Suppressor macrophage treated with lipopolysaccharide for 4 hours (primary cell): ENCODE measurements around the gene ARHGEF12.

Source experiments
- DNase-seq: peaks from one replicate; pipeline ENCODE4 v3.0.0-alpha.2; 2020

Gene ARHGEF12

DNA sequence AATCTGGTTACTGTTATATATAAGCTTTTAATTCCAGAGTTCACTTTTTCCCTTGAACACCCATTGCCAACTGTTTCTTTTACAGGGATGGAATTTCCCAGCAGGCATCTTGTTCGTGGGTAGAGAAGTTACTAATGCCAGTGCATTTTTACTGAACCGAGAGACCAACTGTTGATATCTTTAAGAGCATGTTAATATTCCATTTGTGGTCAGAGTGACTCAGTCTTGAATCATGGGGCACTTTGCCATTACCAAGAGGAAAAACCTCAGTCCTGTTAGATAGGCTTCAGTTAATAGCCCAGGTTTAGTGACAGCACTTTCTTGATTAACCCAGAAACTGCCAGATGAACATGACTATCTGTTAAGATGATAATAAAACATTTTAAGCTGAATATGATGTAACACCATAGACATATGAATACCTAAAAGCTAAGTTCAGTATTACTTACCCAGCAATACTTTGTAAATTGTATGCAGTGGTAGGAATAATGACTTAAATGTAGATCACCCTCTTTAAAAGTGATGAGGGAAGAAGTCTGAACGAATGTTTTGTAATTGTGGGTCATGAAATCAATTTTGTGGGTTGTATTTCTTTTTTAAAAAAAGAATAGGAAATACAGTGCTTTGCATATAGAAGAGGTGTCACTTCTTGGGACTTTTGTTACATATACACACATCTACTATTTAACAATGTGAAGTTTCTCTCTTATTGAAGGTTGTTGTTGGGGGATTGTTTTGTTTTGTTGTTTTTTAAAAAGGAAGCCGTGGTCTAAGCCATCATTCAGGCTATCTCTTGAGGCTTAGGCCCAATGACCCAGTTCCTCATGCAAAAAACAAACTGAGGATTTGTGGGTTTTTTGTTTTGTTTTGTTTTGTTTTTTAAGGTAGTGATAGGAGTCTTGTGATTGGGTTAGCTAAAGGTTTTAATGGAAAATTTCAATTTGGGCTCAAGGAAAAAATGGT, 96.1 kb downstream of the ARHGEF12 start:
- DNase-seq, result peak; percentile 81

DNA sequence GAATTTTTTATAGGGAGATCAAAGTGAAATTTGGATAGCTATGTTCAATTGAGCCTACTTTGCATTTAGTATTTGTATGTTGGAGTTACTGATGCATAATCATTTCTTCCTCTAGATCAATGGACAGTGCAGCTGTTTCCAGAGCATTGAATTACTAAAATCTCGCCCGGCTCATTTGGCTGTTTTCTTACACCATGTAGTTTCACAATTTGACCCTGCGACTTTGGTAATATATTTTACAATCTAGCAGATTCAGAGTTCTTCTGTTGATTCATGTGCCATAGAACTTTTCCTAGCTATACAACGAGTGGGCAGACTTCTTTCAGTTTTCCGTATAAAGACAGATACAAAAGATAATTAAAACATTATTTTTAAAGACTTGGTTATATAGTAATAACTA, 105.4 kb downstream of the ARHGEF12 start:
- DNase-seq, result no peak

DNA sequence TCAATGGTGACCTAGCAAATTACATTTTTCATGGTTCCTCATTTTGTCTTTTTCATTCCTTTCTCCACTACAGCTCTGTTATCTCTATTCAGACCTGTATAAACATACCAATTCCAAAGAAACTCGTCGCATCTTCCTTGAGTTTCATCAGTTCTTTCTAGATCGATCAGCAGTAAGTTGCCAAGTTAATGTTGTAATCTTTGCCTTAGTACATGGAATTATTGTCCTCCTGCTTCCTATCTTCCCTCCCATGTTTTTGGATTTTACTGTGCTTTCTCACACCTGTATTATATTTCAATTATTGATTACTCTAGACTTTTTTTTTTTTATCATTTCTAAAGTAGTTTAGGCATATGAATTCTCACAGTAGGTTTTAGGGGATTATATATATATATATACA, 105.8 kb downstream of the ARHGEF12 start:
- no peak for DNase-seq

DNA sequence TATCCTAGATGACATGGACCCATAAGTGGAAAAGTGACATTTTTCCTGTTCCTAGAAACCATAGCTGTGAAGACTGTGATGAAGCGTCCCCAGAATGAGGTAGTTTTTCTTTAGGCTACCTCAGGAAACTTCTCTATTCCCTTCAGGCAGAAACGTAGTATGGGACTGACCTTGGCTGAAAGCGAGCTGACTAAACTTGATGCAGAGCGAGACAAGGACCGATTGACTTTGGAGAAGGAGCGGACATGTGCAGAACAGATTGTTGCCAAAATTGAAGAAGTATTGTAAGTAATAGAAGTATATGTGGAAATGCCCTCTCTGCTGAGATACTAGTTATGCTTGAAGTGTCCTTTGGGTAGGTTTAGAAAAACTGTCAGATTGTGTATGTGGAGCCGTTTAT, 110.6 kb downstream of the ARHGEF12 start:
- no peak for DNase-seq

DNA sequence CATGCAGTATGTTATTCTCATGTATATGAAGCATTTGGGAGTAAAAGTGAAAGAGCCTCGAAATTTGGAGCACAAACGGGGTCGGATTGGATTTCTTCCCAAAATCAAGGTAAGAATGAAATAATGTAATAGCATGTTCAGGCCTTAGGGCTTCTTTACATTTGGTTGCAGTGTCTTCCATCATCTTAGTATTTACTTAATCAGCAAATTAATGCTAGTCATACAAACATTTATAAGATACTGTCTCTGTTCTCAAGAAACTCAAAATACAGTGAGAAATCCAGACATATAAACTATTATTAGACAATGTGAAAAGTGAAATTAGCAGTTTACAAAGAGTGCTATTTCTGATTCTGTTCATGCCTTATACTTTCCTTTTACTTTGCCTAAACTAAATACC, 112.0 kb downstream of the ARHGEF12 start:
- no peak for DNase-seq

DNA sequence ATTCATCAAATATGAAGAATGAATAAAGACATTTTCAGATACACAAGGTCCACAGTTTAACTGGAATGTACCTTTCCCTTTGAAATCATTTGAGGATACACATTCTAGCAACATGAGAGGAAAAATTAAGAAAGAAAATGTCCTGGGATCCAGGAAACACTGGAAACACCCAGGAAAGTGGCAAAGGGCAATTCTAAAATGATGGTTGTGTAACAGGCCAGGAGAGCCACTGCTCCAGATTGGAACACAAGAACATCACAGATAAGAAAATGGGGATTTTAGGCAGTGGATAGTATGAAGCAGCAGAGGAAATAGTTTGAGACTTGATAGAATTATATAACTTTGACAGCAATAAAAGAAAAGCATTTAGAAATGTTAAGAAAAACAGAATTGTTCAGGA, 119.3 kb downstream of the ARHGEF12 start:
- DNase-seq, result no peak

DNA sequence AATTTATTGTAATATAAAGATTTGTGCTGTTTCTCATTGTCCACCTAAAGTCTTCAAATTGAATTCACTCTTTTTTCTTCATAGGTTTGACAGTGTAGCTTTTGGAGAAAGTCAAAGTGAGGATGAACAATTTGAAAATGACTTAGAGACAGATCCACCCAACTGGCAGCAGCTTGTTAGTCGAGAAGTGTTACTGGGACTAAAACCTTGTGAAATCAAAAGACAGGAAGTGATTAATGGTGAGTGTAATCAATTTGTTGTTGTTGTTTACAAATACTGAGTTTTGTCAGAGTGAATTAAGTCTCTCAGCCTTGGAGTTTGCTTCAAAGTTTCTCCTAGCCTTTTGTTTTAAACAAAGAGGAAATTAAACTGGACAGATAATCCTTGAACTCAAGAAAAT, 121.8 kb downstream of the ARHGEF12 start:
- DNase-seq, result no peak

DNA sequence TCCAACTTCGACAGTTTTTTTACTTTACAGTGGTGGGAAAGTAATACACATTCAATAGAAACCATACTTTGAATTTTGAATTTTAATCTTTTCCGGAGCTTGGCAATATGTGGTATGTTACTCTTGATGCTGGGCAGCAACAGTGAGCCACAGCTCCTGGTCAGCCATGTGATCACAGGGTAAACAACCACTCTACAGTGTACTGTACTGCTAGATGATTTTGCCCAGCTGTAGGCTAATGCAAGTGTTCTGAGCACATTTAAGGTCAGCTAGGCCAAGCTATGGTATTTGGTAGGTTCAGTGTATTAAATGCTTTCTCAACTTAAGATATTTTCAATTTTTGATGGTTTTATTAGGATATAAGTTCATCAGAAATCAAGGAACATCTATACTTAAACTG, 126.6 kb downstream of the ARHGEF12 start:
- no peak for DNase-seq

DNA sequence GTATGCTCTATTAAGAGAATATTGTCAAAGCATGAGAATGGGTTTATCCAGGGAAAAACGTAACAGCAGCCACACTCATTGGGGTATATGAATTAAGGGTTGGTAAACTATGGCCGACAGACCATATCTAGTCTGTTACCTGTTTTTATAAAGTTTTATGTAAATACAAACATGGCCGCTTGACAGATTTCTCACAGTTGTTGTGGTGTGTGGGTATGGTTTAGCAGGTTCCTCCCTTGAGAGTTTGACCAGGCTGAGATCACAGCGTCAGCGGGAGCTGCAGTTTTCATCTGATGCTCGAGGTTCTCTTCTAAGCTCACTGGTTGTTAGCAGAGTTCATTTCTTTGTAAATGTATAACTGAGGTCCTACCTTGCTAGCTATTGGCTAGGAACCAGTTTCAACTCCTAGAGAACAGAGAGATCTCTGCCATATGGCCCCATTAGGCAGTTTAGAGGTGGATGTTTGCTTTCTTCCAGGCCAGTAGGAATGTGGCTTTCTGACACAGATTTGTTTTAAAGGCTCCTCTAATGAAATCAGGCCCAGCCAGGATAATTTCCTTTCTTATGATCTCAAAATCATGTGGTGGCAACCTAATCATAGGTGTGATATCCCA, 129.8 kb downstream of the ARHGEF12 start:
- DNase-seq, result no peak

DNA sequence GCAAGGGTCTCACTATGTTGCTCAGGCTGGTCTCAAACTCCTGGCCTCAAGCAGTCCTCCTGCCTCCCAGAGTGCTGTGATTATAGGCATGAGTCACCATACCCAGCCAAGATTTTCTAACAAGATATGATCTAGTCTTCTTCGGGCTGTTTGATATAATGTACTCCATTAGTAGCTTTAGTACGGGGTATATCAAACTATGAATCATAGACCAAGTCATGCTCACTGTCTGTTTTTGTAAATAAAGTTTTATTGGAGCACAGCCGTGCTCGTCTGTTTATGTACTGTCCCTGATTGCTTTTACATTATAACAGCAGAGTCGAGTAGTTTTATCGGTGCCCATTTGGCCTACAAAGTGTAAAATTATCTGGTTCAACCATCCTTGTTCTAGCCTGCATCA, 131.4 kb downstream of the ARHGEF12 start:
- DNase-seq, result no peak

DNA sequence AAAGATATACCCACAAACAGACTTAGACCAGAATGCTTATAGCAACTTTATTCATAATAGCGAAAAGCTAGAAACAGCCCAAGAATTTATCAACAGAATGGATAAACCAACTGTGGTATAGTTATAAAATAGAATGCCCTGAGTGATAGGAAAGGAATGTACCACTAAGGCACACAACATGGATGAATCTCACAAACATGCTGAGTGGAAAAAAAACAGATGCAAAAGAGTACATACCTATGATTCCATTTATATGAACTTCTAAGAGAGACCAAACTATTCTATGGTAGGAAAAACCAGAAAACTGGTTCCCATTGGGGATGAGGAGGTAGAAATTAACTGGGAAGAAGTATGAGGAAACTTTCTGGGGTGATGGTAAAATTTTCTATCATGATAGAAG, 134.9 kb downstream of the ARHGEF12 start:
- DNase-seq, result no peak

DNA sequence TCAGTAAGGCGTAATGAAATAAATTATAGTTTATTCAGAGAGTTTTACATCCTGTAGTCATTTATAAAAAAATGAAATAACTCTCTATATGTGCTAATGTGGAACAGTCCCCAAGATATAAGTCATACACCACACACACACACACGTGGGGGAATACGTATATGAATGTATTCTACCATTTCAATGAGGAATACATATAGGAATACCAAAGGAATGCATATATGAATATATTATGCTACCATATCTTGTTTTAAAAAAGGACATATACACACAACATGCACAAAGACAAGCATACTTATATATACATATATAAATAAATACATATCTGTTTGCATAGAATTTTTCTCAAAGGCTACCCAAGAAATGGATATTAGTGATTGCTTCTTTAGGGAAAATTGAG, 135.8 kb downstream of the ARHGEF12 start:
- DNase-seq, result no peak

DNA sequence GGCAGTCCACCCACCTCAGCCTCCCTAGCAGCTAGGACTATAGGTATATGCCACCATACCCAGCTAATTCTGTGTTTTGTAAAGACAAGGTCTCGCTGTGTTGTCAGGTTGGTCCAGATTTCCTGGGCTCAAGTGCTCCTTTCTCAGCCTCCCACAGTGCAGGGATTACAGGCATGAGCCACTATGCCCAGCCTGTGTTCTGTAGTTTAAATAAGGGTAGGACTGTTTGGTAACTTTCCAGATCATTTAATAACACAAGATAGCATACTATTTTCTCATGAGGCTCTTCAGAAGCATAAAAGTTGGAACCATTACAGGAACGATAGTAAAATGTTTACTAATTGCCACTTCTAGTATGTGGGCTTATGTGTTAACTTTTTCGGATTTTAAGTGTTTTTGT, 137.3 kb downstream of the ARHGEF12 start:
- DNase-seq, result no peak

DNA sequence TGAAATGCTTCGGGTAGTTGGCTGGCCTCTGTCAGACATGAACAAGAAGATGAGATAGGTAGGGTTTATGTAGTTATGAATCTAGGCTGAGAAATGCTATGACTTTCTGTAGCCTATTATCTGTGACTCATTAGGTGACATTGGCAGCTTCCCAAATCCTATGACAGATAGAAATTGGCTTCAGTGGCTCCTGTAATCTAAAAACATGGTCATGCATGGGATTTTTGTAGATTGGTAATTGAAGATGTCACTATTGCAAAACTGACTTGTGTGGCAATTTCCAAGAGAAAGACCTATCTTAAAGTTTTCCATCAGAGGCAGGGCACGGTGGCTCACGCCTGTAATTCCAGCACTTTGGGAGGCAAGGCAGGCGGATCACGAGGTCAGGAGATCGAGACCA, 145.9 kb downstream of the ARHGEF12 start:
- no peak for DNase-seq

DNA sequence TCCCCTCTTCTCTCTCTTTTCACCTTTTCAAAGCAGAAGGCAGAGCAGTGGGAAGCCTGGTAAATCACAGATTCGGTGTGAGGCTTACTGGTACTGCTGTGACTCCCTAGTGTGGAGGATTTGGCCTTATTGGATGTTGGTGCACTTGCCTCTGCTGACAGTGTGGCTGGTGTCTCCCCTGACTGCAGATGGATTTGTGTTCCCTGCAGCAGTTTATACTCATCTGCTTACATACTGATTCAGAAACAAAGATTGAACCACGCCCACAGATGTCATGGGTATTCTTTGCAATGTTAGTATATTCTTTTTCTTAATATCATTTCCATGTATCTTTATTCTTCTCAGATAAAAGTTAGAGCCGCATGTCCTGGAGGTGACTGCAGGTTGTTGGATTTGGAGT, 148.5 kb downstream of the ARHGEF12 start:
- DNase-seq, result no peak

DNA sequence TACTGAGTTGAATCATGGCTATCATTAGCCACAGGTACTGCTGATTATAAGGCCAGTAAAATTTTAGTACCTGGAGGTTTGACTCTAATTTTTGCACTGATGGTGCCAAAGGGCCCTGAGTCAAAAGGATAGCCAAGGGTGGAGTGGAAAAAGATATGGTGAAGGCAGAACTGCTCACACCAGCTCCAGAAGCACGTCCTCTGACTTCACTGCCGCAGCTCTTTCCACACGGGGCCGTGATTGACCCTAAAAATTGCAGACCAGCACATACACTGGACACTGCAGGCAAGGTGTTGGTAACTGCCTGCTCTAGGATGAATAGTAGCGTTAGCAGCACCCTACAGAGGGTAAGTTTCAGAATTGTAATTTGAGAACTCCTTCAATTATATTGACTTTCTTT, 149.9 kb downstream of the ARHGEF12 start:
- no peak for DNase-seq

DNA sequence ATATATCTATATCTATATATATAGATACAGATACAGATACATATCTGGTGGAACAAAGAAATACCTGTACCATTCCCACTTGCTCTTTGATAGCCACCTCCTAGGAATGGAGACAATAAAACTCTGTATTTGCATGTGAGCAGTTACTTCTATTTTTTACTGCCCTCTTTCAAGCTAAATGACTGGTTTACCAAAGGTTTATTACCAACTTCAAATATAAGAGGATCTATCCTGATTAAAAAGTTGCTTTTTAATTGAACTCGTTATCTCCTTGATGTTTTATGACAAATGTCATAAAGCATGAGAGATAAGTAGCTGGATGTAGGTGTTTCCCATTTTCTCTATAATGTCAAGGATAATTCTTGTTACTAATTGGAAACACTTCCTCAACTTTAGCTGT, 153.6 kb downstream of the ARHGEF12 start:
- no peak for DNase-seq

DNA sequence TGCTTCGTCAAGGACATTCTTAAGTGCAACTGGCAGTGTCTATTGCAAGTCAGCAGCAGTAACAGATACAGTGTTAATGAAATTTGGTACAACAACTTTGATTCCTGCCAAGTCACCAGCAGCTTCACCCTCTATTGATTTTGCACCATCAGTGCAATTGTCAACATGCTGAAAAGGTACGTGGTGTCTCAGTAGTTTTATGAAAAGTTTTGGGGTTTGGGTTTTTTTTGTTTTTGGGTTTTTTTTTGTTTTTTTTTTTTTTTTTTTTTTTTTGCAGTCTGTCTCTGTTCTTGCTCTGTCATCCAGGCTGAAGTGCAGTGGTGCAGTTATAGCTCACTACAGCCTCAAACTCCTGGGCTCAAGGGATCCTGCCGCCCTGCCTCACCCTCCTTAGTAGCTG, 156.3 kb downstream of the ARHGEF12 start:
- no peak for DNase-seq

DNA sequence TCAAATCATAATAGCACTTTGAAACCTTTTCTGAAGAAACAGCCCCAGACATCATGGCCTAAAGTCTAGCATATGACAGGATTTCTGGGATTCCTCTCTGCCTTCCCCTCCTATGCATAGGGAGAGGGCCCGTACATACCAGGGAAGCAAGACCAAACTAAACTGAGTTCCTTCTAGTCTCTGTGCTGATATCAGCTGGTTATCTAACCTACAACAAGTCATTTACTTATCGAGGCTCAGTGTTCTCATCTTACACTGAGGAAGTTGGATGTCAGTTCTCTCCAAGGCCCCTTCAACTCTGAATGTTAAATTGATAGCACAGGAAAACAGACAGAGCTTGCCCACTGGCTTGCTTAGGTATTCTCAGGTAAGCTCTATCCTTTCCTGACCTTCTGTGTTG, 158.4 kb downstream of the ARHGEF12 start:
- DNase-seq, result no peak

DNA sequence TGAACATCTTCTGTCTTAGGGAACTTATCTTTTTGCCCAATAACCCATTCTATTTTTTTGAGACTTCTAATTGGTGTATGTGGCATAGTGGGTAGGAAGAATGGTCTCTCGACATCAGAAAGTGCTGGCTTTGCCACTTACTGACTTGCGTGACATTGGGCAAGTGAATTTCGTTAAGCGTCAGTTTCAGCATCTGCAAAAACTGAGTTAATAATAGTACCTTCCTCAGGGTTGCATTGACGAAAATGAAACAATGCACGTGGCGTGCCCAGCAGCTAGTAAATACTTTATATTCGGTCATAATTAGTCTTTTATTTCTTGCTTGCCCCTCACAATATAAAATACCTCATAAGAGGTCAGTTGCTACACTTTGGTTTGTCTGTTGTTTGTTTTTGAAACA, 162.9 kb downstream of the ARHGEF12 start:
- DNase-seq, result no peak

DNA sequence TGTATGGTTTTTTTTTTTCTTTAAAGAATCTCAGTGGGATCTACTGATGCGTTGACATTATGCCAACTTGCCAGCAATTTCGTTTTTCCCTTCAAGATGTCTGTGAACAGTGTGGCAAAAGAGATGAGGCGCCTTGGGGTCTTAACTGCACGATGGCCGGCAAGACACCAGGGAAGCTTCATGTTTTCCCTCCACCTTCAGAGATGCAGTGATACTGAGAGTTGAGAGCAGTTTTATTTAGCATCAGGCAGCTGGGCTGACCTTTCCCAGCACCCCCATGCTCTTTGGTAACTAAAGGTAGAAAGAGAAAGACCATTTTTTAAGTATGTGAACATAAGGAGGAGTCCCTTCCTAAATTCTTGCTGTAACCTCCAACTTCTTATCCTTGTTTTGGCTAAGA, 163.6 kb downstream of the ARHGEF12 start:
- DNase-seq, result no peak

DNA sequence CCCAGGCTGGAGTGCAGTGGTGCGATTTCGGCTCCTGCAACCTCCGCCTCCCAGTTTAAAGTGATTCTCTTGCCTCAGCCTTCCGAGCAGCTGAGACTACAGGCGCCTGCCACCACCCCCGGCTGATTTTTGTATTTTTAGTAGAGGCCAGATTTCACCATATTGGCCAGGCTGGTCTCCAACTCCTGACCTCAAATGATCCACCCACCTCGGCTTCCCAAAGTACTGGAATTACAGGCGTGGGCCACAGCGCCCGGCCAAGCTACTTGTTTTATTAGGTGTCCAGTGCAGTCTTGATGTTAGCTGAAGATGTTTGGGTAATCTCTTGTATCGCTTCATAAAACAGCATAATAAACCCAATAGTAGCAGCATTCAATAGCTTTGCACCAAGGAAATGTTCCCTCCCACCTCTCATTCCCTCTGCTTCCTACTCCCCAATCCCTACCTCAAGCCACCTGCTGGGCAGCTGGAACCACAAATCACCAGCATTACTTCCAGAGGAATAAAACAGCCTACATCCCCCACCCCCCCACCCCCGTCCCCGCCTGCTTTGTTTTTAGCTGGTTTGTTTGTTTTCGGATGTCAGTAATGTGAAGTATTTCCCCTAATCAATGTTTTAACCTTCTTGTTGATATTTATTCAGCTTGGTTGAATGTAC, 164.3 kb downstream of the ARHGEF12 start:
- no peak for DNase-seq

DNA sequence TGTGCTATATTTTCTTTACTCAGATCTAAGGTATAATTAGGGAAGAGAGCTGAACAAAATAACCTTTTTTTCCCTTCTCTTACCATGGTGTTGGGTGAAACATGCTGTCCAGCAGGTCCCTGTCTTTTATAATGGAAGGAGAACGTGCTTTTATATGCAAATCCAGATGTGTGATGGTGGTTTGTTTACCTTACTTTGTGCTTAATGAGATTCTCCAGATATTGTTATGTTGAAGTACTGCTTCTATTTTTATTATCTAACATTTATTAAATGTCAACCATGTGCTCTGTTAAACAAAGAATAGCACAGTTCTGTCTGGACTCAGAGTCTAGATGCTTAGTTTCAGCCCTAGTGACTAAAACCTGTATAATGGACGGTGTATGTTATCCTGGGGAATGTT, 165.2 kb downstream of the ARHGEF12 start:
- DNase-seq, result no peak
